Natural killer cell (primary cell): ENCODE data around the gene PCARE. TPM values are rescaled to one million over a fixed set of nuclear protein-coding genes. Genes with fewer than 3 reads are reported as not detected.

Source experiments
- ATAC-seq, 3 donors: fragments of 150-1000 bp in 2 of 3; fragments of 200-7000 bp in 1 of 3; cut with Tn5 transposase; 1 replicate in 1 of 3; 2 replicates in 2 of 3; pipeline ENCODE4 v1.10.0; 2021; ENCODE audit warnings: mild to moderate bottlenecking in 2 of 3, moderate library complexity in 2 of 3
- DNase-seq, 2 donors: peaks; one replicate each; pipeline versions ENCODE4 v3.0.0 to v3.0.0-alpha.2; 2013 to 2021; ENCODE audit warnings: mixed read lengths in 1 of 2
- H3K27ac ChIP-seq: one replicate; pipeline ENCODE4 v1.5.1; 2013; ENCODE audit warnings: mild to moderate bottlenecking, low read length
- H3K27me3 ChIP-seq: one replicate; pipeline ENCODE4 v1.6.1; 2013; ENCODE audit warnings: low read length; ENCODE audit not compliant: control insufficient read depth, insufficient read depth
- H3K36me3 ChIP-seq: one replicate; pipeline ENCODE4 v1.6.1; 2013; ENCODE audit warnings: low read length; ENCODE audit not compliant: control insufficient read depth, insufficient read depth
- H3K4me1 ChIP-seq: one replicate; pipeline ENCODE4 v1.6.1; 2013; ENCODE audit warnings: low read length; ENCODE audit not compliant: control insufficient read depth, insufficient read depth
- H3K4me3 ChIP-seq: one replicate; pipeline ENCODE4 v1.5.1; 2013; ENCODE audit warnings: low read length
- H3K9me3 ChIP-seq: one replicate; pipeline ENCODE4 v1.6.1; 2013; ENCODE audit warnings: low read length; ENCODE audit not compliant: control insufficient read depth, insufficient read depth
- H3K27ac Mint-ChIP-seq, 2 donors: one replicate each; pipeline ENCODE4 v1.8.0; 2022; ENCODE audit warnings: mild to moderate bottlenecking in 2 of 2, mixed read lengths in 2 of 2, moderate library complexity in 1 of 2
- H3K27me3 Mint-ChIP-seq, 2 donors: one replicate each; pipeline ENCODE4 v1.8.0; 2022; ENCODE audit warnings: low read depth in 2 of 2, mixed read lengths in 2 of 2
- H3K36me3 Mint-ChIP-seq: one replicate; pipeline ENCODE4 v1.8.0; 2022; ENCODE audit warnings: mixed read lengths
- H3K4me1 Mint-ChIP-seq, 2 donors: one replicate each; pipeline ENCODE4 v1.8.0; 2022; ENCODE audit warnings: mixed read lengths in 2 of 2
- H3K4me3 Mint-ChIP-seq: one replicate; pipeline ENCODE4 v1.8.0; 2022; ENCODE audit warnings: mild to moderate bottlenecking, moderate library complexity, mixed read lengths
- H3K9me3 Mint-ChIP-seq, 2 donors: one replicate each; pipeline ENCODE4 v1.8.0; 2022; ENCODE audit warnings: mixed read lengths in 2 of 2
- whole genome bisulfite sequencing: methylation state at CpG from one replicate; pipeline ENCODE4 v1.1.7; 2013; ENCODE audit warnings: missing lambda C conversion rate; ENCODE audit not compliant: insufficient coverage; 5-methylcytosine and 5-hydroxymethylcytosine counted together
- intact Hi-C: fragments of 100-400 bp; cut with micrococcal nuclease; formaldehyde crosslinking; loops from one replicate; pipeline ENCODE4 v1.14.2; 2022
- total RNA-seq, 4 donors: library from RNA; stranded (reverse); fragments of 120-200 nt in 1 of 4; gene quantifications; one replicate each; pipeline versions ENCODE4 v1.2.3 to v1.2.4, GENCODE V29; 2013 to 2022
- TF ChIP-seq, protein P1 (sequence below): fragments of 200-600 bp; IDR thresholded peaks from one replicate; pipeline ENCODE4 v1.8.0; 2022; ENCODE audit warnings: antibody characterized with exemption

The PCARE gene
- total RNA-seq, 3 donors from 2014 or later (not counting 1 experiment from before 2014, with no cell fraction given), result not detected

DNA sequence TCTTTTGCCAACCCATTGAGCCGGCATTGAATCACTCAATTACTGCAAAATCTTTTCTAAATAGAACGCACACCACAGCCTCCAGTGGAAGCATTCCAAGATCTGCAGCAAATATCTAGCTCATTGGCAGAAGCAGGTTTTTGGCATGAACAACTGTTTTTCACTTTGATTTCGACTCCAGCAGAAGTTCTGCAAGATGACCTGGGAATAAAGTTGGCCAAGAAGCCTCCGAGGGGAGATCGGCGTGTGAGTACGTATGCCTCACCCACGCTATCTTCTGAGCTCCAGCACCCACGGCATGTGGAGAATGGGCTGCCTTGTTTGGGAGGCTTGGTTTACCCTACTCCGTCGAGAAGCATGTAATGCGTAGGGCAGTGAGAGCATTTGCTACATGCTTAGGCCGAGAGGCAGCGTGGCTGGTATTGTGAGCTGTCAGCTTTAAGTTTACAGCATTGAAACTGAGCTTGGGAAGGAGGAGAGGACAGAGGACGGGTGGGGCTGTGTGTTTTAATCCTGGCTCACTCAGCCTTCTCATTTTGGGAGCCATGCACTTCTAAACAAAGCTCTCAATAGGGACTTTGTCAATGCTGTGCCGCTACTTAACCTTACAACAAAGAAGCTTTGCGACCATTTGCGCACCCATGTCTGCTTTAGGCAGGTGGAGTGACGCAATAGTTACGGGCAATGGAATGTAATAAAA is 10.5 kb downstream of the PCARE start:
- H3K27ac Mint-ChIP-seq, result no peak overlapping the region
- no peaks in the 10 kb centered on the region for H3K36me3 Mint-ChIP-seq
- H3K4me3 ChIP-seq, result no peak overlapping the region
- H3K27me3 Mint-ChIP-seq, result no peaks in the 10 kb centered on the region
- H3K4me3 Mint-ChIP-seq, result no peak overlapping the region
- no peaks in the 10 kb centered on the region for H3K9me3 ChIP-seq
- H3K27ac ChIP-seq, result no peak overlapping the region
- TF ChIP-seq, protein P1, sequence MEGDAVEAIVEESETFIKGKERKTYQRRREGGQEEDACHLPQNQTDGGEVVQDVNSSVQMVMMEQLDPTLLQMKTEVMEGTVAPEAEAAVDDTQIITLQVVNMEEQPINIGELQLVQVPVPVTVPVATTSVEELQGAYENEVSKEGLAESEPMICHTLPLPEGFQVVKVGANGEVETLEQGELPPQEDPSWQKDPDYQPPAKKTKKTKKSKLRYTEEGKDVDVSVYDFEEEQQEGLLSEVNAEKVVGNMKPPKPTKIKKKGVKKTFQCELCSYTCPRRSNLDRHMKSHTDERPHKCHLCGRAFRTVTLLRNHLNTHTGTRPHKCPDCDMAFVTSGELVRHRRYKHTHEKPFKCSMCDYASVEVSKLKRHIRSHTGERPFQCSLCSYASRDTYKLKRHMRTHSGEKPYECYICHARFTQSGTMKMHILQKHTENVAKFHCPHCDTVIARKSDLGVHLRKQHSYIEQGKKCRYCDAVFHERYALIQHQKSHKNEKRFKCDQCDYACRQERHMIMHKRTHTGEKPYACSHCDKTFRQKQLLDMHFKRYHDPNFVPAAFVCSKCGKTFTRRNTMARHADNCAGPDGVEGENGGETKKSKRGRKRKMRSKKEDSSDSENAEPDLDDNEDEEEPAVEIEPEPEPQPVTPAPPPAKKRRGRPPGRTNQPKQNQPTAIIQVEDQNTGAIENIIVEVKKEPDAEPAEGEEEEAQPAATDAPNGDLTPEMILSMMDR, result no peak
- DNase-seq, result no peak
- no peaks in the 10 kb centered on the region for H3K9me3 Mint-ChIP-seq
- WGBS, result 95% methylated on average over 20 of the region's 20 CpGs
- no peaks in the 10 kb centered on the region for H3K4me1 ChIP-seq
- no peaks in the 10 kb centered on the region for H3K4me1 Mint-ChIP-seq
- no peaks in the 10 kb centered on the region for H3K36me3 ChIP-seq
- H3K27me3 ChIP-seq, result no peaks in the 10 kb centered on the region
- no peak for ATAC-seq
- intact Hi-C loops, result no loop called here

DNA sequence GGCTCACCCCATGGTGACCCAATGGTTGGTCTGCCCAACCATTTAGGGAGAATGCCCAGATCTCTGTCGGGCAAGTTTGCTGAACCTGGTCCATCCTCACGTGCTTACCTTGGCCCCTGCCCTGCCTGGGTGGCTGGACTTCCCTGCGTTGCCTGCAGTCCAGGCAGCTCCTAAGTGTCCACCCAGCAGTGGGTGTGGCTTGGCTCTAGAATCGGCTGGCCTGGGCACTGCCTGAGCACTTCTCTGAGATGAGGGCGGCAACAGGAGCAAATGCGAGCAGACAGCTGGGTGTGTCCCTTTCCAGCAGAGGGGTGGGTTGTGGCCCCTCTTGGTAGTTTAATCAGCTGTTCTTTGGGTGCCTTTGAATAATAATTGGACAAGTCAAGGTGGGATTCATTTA is 11.3 kb downstream of the PCARE start:
- TF ChIP-seq, protein P1, result no peak
- intact Hi-C loops, result no loop called here
- 92% methylated on average over 6 of the region's 6 CpGs for WGBS
- H3K4me1 Mint-ChIP-seq, result no peaks in the 10 kb centered on the region
- H3K27ac ChIP-seq, result no peak overlapping the region
- no peaks in the 10 kb centered on the region for H3K27me3 ChIP-seq
- H3K36me3 ChIP-seq, result no peaks in the 10 kb centered on the region
- H3K4me1 ChIP-seq, result no peaks in the 10 kb centered on the region
- DNase-seq, result no peak
- no peak for ATAC-seq
- no peaks in the 10 kb centered on the region for H3K27me3 Mint-ChIP-seq
- no peaks in the 10 kb centered on the region for H3K36me3 Mint-ChIP-seq
- H3K9me3 Mint-ChIP-seq, result no peaks in the 10 kb centered on the region
- H3K9me3 ChIP-seq, result no peaks in the 10 kb centered on the region
- H3K4me3 Mint-ChIP-seq, result no peak overlapping the region
- no peak overlapping the region for H3K27ac Mint-ChIP-seq
- no peak overlapping the region for H3K4me3 ChIP-seq

DNA sequence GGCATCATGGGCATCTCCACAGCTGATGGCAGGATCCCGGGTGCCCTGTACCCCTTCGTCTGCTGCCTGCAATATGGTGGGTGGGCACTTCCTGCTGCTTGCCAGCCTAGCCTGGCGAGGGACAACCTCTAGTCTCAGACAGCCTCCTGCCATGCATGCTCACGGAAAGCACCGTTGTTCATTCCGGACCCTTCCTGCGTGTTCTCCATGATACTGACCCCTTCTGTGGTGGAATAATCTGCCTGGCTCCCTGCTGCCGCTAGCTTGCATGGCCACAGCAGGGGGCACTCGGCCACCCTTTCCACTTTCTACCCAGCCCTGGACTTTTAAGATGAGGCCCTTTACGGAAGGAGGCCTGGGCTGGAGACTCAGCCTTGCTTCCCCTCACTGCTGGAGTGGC is 12.0 kb downstream of the PCARE start:
- no peak overlapping the region for H3K27ac Mint-ChIP-seq
- ATAC-seq, result no peak
- TF ChIP-seq, protein P1, result no peak
- no peaks in the 10 kb centered on the region for H3K27me3 Mint-ChIP-seq
- no peaks in the 10 kb centered on the region for H3K4me1 Mint-ChIP-seq
- 97% methylated on average over 10 of the region's 10 CpGs for whole genome bisulfite sequencing
- Histone ChIP-seq H3K27me3 (no peaks in the 10 kb centered on the region), H3K4me1 (no peaks in the 10 kb centered on the region), H3K36me3 (no peaks in the 10 kb centered on the region), H3K4me3 (no peak overlapping the region), H3K27ac (no peak overlapping the region), H3K9me3 (no peaks in the 10 kb centered on the region)
- intact Hi-C loops, result no loop called here
- H3K4me3 Mint-ChIP-seq, result no peak overlapping the region
- H3K9me3 Mint-ChIP-seq, result no peaks in the 10 kb centered on the region
- H3K36me3 Mint-ChIP-seq, result no peaks in the 10 kb centered on the region
- DNase-seq, result no peak

DNA sequence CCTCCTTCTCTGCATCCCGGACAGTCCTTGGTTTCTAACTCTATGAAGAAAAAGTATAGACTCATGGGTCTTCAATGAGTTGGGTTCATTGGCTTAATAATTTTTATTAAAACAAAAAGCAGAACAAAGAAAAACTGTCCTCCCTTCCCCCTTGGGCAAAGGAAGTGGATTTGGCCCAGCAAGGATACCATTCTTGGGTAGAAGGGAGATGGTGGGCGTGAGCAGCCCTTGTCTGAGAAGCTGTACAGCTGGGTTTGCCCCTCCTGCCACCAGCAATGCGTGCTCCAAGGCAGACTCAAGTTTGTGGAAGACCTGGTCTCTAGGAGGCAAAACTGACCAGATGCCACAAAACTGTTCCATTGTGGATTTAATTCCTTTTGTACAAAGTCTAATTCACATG is 12.7 kb downstream of the PCARE start:
- Histone ChIP-seq H3K9me3 (no peaks in the 10 kb centered on the region), H3K27me3 (no peaks in the 10 kb centered on the region), H3K4me1 (no peaks in the 10 kb centered on the region), H3K4me3 (no peak overlapping the region), H3K36me3 (no peaks in the 10 kb centered on the region), H3K27ac (no peak overlapping the region)
- H3K4me3 Mint-ChIP-seq, result no peak overlapping the region
- no peaks in the 10 kb centered on the region for H3K9me3 Mint-ChIP-seq
- intact Hi-C loops, result no loop called here
- no peak overlapping the region for H3K27ac Mint-ChIP-seq
- H3K4me1 Mint-ChIP-seq, result no peaks in the 10 kb centered on the region
- no peaks in the 10 kb centered on the region for H3K27me3 Mint-ChIP-seq
- DNase-seq (no peak), ATAC-seq (no peak)
- H3K36me3 Mint-ChIP-seq, result no peaks in the 10 kb centered on the region
- TF ChIP-seq, protein P1, result no peak
- 81% methylated on average over 2 of the region's 3 CpGs for WGBS
